GM18526 (cell line): ENCODE results near the gene ATP6V1C2.

Experiments used
- POLR2A ChIP-seq: IDR thresholded peaks from 3 replicates; pipeline ENCODE4 v1.6.1; 2011; ENCODE audit not compliant: insufficient read length; ENCODE audit errors: extremely low read depth

ATP6V1C2 gene

DNA sequence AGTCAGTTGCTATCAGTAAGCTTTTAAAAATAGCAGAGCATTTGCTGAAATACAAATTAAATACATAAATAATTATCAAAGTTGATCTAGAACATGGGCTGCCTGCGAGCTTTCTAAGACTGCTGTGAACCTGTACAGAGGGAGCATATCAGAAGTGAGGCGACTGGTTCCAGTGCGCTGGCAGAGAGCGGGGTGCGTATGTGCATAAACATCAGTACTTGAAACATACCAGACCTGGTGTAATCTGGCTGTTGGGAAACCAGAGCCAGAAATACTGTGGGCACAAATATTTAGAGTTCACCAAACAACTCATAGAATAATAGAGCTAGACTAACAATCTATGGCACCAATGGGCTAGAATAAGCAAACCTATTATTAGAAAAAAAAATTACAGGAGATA, 63.8 kb downstream of the ATP6V1C2 start:
- no peak for TF ChIP-seq POLR2A

DNA sequence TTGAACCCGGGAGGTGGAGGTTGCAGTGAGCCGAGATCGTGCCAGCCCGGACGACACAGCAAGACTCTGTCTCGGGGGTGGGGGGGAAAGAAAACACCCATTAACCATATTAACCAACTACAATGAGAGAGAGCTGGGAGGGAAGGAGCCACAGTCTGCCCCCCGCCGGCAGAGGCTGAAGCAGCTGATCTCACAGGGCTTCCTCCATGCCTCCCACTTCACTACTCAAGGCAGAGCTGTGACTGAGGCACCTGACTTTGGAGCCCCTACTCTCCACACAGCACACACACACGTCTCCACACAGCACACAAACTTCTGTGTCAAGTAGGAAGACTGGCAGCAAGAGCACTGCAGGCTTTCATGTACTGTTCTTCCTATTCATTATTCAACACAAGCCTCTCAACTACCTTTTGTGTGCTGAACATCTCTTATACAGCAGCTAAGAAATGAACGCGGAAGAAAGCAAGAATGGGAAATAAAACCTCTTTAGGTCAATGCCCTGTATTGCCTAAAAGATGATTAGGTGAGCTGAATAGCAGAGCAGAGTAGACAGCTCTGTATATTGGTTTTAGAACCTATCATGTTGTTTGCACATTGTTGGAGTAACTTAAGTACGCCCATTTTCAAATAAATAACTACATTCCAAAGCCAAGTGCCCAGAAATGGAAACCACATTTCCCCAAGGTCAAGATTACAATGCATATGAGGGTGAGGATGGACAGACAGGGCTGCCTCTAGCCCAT, 65.0 kb downstream of the ATP6V1C2 start:
- TF ChIP-seq POLR2A, result no peak

DNA sequence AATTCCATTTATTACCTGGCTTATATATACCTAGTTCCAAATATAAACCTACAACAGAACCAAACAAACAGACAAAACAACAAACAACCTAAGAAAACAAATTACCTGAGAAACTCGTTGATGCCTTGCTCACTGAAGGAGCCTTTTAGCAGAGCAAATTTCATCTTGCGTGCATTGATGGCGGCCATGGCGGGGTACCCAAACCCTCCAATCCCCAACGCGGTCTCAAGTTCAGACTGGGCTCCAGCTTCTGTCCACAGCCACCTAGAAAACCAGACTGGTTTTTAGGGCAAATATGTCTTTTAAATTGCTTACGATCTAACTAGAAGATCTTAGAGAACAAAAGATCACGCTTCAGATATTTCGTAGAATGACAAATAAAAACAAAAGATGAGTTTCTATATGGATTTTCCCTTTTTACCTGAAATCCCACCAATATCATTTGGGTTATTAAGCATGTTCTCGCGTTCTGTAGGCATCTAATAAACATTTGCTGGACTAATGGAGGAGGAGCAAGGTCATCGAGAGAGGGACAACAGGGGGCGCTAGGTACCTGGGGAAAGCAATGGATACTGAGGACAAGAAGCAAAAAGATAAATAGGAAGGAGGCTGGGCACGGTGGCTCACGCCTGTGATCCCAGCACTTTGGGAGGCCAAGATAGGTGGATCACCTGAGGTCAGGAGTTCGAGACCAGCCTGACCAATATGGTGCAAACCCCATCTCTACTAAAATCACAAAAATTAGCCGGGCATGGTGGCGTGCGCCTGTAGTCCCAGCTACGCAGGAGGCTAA, 65.9 kb downstream of the ATP6V1C2 start:
- TF ChIP-seq POLR2A, result no peak

DNA sequence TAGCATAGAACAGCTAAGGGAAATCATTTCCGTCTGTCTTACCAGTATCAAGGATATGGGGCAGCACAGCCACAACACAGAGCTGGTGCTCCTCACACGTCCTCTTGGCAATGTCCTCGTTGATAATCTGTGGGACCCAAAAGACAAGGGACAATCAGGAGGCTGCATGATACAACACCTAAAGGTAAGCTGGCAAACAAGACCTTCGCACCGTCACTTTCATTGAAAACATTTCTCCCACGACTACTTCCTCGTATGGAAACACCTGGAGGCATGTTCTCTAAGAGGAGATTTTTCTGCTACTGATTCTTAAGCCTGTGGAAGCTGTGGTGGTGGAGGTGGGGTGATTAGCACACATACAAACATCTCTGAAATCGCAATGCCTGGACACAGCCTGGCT, 67.4 kb downstream of the ATP6V1C2 start:
- no peak for TF ChIP-seq POLR2A

DNA sequence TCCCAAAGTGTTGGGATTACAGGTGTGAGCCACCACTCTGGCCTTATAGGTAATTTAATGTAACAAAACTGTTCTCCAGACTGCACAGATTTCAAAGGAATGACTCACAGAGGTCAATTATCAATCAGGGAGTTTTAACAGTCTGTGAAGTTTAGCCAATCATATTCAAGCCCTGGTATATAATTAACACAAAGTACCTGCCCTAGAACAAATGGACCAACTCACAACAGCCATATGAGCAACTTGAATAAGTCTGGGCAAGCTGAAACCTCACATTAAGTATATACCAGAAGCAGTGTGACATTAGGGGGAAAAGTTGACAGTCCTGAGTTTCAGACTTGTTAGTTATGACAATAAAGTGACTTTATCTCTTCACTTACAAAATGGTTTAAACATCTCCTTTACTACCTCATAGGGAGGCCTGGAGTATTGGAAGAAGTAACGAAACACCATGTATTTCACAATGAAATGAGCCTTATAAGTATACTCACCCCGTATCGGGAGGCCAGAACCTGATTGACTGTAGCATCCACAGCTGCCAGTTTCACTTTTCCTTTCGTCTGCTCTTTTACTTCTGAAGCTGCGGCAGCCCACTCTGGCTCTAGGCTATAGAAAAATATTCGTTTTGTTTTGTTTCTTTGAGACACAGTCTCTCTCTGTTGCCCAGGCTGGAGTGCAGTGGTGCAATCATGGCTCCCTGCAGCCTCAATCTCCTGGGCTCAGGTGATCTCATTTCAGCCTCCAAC, 69.0 kb downstream of the ATP6V1C2 start:
- TF ChIP-seq POLR2A, result no peak

DNA sequence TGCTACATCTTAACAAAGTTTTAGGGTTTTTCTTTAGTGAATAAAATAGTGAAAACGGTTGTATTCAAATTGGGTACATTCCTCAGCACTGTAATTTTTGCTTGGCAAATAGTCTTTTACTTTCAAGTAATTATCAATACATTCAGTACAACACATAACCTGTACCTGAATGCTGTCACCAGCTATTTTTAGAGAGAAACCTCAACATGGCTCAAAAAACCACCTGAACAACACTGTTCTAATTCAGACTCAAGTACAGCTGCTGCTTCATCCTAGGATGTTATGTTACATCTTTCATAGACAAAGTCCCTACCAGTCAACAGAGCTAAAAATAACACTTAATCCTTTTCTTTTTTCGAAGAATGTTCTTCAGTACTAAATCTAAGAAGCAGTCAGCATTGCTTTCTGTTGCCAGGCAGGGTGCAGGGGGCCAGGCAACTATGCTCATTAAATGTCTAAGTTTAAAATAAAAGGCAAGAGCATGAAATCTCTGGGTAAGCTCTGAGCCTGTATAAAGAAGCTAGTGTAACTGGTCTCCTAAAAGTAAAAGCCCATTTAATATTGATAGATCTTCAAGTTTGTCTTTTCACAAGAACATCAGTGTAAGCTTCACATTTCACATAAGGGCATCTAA, 70.7 kb downstream of the ATP6V1C2 start:
- TF ChIP-seq POLR2A, result no peak

DNA sequence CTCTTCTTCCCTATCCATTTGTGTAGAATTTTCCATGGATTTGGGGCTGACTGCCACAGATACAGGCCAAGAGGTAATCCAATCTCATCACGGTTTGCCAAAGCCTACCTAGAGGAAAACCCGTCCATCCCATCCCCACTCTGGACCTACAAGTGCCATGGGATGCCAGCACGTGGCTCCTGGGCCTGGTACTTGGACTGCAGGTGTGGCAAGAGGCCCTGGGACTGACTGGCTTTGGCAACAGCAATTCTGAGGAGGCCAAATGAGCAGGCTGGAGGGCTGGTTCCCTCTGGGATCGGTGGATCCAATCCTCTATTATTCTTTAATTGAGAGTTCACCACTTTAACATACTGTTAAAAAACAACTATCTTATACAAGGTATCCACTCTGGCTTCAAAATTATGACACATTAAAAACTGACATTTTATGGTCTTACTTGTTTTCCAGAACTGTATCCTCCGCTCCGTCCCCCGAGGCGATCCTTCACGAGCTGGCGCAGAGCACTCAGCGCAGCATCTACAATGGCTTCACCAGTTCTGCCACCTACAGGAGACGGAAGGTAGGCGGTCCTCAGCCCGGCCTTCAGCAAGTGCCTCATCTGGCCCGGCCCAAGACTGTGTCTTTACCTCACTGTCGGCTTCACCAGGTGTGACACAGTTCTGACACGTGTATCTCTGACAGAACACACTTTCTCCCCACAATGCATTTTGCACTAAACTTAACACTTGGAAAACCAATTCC, 71.4 kb downstream of the ATP6V1C2 start:
- TF ChIP-seq POLR2A, result no peak

DNA sequence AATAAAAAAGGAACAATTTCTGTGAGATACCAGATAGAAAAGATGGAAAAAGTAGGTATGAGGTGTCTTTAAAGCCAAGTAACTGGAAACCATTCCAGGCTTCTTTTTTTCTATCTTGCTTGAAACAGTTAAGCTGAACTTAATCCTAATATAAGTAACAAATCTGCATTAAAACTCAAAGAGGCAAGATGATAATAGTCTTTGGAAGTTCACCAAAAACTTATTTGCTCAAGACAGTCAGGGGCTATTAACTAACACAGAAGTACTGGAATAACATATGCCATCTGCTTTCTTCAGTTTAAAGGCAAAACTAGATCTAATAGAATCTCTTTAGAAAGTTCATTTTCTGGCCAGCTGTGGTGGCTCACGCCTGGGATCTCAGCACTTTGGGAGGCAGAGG, 72.4 kb downstream of the ATP6V1C2 start:
- no peak for TF ChIP-seq POLR2A

DNA sequence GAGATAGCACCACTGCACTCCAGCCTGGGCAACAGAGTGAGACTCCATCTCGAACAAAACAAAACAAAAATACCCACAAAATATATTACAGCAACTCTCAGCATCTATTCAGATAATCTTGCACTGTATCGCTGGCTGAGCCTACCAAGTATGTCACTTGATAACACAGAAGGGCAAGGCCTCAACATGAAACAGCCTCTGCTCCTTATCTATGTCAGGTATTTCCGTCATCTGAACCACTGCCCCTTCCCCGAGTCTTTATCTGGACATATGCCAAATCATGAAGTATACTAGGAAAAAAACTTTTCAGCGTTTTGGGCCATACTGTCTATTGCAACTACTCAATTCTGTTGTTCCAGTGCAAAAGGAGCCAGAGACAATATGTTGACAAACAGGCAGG, 73.4 kb downstream of the ATP6V1C2 start:
- TF ChIP-seq POLR2A, result no peak

GRCh38 chr2:10795508-10796046, 74.1 kb downstream of the ATP6V1C2 start:
- no peak for TF ChIP-seq POLR2A

- TF ChIP-seq POLR2A, result no peak
These were observed 75.3 kb downstream of the ATP6V1C2 start for GRCh38 chr2:10796703-10797102.

DNA sequence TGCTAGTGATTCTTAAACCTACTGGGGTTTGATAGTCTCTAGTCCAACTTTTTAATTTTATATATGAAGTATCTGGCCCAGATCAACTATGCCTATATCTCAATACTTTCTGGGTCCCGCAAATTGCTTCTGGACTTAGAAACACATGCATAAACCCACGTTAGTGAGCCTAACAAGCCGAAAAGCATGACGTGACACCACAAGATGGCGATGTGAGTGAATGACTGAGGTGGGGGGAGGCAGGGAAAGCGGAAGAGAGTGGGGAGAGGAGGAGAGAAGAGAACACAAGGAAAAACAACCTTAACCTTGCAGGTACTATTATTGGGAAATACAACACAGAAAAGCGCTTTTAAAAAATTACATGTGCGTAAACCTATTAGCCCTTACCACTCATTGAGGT, 77.4 kb downstream of the ATP6V1C2 start:
- no peak for TF ChIP-seq POLR2A

DNA sequence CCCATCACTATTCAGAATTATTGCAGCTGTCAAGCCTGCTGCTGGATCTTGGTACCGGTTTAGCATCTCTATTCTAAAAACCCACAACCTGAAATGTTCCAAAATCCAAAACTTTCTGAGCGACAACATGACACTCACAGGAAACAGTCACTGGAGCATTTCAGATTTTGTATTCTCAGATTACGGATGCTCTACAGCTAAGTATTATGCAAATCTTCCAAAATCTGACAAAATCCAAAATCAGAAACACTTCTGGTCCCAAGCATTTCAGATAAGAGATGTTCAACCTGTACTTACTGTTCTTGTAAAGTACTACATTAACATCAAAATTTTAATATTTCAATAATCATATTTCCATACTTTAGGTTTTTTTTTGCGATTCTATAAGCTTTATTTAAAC, 78.7 kb downstream of the ATP6V1C2 start:
- TF ChIP-seq POLR2A, result no peak

- TF ChIP-seq POLR2A, result no peak
These were observed 81.2 kb downstream of the ATP6V1C2 start for GRCh38 chr2:10802657-10803056.
